Stimulated activated CD4-positive, alpha-beta T cell treated with anti-CD3 and anti-CD28 coated beads, Interleukin-1b, Interleukin-23, amount 100 ng/mL, for 4 hours (primary cell): ENCODE data around the gene STK32B.
"Not testable (repeated sequence)": the region's sequence is repeated elsewhere in the genome, so short reads cannot be mapped to it uniquely, and the experiment has no call there.

Experiments
- DNase-seq, 2 donors: peaks; one replicate each; pipeline ENCODE4 v3.0.0-alpha.2; 2020; ENCODE audit warnings: low read depth in 2 of 2

The STK32B gene

DNA sequence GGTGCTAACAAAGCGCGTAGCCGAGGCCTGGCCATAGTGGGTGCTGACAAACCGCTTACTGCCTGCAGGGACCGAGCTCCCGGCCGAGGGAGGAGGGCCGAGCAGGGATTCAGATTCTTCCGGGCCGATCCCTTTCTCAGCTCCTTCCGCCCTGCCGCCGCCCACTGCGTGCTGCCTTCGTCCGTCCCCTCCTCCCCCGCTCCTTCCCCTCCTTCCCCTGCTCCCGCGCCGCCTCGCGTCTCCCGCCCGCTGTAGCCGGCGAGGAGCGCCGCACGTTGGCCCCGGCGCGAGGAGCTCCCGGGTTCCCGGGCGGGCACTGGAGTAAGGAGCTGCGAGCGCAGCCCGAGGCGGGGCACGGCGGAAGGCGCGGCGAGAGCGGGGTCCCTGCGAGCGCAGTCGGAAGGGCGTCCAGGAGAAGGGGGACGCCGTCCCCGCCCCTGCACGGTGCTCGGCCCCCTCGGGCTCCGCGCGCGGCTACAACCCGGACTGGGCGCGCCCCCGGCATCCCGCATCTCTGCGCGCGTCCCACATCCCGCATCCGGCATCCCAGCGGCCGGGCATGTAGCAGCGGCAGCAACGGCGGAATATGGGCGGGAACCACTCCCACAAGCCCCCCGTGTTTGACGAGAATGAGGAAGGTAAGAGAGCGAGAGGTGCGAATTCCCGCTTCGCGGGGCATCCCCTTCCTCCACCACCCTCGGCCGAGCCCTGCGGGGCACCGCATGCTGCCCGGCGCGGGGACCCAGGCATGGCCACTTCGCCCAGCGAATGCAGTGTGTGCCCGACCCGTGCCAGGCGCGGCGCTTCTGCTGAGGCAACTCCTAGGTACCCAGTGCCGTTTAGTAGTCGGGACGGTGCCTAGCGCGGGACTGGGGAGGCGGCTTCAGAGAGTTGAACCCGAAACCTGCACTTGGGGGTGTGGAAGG lies at the start of gene STK32B:
TSS of gene STK32B (plus strand) at position 203 of the 926 bp plus-strand sequence.
- no peak for DNase-seq

DNA sequence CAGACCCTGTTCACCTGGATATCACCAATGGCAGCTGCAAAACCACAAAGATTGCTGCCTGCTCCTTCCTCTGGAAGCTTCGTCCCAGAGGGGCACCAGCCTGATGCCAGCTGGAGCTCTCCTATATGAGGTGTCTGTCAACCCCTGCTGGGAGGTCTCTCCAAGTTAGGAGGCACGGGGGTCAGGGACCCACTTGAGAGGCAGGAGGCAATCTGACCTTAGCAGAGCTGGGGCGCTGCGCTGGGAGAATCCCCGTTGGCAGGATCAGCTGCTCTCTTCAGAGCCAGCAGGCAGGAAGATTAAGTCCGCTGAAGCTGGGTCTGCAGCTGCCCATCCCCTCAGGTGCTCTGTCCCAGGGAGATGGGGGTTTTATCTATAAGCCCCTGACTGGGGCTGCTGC lies 49.6 kb upstream of the STK32B start:
- DNase-seq, result not testable (repeated sequence)

DNA sequence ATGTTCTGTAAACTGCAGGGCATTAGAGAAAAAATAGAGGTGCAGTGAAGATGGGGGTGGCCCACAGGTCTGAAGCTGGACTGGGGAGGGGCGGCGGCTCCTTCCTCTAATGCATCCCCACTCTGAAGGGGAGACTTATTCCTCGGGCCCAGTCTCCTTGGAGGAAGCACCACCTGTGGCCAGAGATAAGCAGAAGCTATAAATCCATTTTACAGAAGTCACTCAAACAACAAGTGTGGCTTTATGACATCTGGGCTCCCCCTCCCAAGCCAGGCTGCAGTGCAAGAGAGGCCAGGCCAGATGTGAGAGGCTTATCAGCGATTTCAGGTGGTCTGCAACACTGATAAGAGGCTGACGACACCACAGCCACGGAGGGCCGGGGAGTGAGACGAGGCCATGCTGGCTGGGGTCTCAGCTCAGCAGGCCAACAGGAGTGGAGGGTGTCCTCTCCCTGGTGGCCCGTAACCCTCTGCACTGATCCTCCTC lies 47.9 kb upstream of the STK32B start:
- no peak for DNase-seq

DNA sequence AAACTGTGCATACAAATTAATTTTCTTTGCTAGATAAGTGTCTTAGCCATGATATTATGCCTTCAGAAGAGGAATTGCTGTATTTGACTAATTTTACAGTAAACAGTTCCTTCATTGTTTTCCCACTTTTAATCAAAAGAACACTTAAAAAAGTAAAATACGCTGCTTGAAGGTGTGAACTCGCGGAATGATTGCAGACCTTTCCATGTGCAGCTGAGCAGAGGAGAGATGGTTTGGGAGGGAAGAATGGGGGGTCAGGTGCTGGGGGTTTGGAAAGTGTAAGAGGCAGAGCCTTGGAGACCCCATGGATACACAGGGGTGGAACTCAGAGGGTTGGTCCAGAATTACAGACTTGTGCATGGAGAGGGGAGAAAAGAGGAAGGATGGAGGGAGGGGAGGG lies 47.4 kb upstream of the STK32B start:
- no peak for DNase-seq

DNA sequence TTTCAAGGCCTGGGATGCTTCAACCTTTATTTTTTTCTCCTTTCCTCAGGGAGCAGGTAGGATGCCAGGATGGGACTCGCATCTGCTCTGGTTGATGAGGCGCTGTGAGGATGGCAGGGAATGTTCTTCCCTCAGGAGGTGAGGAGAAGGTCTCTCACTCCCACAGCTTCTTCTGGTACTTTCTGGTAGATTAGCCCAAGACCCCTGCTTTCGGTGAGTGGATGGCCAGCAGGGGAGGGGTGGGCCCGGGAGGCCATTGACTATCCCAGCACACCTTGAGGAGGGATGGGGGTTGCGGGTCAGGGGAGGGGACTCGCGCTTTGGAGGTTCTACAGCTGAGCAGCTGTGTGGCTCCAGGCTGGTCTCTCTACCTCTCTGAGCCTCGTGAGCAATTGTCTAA lies 46.8 kb upstream of the STK32B start:
- DNase-seq, result no peak

DNA sequence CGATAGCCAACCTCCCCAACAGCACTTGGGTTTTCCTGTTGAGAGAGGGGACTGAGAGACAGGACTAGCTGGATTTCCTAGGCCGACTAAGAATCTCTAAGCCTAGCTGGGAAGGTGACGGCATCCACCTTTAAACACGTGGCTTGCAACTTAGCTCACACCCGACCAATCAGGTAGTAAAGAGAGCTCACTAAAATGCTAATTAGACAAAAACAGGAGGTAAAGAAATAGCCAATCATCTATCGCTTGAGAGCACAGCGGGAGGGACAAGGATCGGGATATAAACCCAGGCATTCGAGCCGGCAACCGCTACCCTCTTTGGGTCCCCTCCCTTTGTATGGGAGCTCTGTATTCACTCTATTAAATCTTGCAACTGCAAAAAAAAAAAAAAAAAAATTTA lies 44.3 kb upstream of the STK32B start:
- DNase-seq, result not testable (repeated sequence)

DNA sequence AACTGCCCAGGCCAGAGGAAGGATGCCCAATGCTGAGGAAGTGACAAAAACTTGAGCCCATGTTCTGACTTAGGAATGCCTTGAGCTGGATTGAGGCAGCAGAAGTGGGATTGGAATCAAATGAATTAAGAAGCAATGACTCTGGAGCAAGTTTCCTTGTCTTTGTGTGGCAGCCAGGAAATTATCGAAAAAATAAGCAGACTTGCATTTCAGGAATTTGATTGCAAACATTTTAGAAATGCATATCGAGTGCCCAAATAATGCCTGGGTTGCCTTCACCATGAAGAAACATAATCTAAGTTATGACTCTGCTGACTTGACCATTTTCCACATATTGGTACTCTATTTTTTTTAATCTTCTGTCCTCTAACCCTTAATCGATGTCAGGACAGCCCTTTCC lies 41.5 kb upstream of the STK32B start:
- no peak for DNase-seq

DNA sequence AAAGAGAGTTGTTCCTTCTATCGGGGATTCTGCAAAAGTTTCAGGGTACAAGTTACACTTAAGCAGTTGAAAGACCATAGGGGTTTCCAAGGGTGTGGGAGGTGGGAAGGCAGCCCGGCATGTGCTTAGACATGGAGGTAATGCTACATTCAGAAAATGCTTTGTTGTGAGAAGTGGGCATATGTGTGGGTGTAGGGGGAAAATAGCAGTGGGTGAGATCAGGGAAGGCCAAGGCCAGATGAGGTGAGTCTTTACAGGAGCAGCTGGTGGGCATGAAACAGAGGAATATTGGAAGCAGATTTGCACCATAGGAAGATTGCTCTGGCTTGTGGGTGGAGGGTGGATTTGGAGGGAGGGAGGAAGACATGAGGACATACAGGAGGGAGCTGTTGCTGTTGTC lies 40.3 kb upstream of the STK32B start:
- DNase-seq, result no peak

DNA sequence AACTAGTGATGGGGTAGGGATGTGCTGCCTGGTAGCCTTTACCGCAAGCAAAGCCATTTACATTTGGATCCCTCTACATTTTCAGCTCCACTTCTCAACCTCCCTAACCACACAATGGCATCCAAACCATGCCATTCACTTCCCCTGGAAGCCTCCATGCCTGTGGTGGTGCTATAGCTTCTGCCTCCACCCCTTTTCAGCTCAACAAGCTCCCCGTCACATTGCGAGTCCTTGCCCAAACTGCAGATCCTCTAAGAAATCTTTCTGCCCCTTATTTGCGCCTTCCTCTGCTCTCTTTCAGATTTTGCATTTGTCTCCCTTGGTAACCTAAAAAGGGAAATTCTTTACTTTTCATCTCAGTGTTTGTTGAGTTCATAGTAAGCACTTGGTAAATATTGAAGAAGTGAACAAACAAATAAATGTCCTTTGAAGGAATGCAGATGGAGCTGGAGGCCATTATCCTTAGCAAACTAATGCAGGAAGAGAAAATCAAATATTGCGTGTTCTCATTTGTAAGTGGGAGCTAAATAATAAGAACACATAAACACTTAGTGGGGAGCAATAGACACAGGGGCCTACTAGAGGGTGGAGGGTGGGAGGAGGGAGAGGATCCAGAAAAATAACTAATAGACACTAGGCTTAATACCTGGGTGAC lies 38.9 kb upstream of the STK32B start:
- no peak for DNase-seq

DNA sequence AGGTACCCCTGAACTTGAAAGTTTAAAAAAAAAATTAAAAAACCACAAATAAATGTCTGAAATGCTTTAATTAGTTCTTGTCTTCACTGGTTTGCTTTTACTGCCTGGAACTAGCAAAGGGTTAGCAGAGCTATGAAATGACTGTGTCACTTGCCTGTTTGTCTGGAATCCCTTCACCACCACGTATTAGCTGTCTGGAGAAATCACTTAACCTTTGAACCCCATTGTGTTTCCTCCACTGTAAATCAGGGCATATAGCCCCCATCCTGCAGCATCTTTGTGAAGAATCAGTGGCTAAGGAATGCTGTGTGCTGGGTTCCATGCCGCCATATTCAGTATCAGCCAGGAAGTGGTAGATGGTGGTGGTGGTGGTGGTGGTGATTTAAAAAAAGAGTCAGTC lies 38.3 kb upstream of the STK32B start:
- DNase-seq, result no peak

DNA sequence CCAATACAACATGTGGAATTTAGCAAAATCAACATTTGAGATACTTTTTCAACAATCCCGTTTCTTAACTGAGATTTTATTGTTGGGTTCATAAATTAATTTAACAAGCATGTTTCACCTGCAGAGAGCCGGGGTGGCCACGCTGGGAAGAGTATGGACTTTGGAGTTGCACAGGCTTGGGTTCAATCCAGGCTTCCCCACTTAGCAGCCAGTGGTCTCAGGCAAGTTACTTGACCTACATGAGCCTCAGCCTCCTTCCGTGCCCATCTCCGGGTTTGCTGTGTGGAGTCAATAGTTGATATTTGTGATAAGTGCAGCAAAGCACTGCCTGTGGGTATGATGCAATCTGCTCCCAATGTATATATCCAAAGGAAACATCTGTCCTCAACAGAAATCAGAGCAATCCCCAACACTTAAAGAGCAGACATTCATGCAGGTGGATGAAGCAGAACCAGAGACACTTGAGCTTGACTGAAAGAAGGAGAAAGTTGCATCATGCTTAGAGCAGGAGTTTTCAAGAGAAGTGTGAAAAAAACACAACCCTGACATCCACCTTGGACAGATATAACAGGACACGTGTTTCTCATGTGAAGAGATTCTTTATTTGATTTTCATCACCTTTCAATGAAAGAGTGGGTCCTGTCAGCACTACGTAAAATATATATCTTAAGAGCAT lies 37.1 kb upstream of the STK32B start:
- DNase-seq, result no peak

DNA sequence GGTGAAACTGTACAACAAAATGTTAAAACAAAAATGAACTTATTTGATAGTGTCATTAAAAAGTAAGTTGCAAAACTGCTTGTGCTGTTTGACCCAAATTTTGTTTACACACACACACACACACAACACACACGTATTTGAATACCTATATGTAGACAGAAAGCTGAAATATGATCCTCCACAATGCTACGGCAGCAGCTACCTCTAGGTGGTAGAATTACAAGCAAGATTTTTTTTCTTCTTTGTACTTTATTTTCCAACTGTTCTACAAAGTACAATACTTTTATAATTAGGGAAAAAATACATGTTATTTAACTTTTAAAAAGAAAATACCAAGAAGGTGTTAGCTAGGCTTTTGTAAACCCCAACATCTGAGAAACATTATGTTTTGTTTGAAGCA lies 33.2 kb upstream of the STK32B start:
- DNase-seq, result no peak

DNA sequence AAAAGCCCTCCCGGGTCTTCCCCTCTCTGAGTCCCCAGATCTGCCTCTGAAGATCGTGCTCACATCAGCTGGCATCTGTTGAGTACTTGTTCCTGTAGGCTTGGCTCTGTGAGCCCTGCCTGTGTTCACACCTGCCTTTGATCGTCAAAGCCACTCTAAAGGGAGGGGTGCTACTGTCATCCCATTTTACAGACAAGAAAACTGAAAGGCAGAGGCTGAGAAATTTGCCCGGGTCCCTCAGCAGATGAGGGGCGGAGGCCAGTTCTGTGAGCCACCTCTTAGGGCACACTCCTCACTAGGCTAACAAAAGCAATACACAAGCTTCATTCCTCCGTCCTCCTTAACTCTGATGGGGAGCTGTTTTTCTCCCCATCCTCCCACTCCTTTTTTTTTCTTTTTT lies 32.7 kb upstream of the STK32B start:
- no peak for DNase-seq

DNA sequence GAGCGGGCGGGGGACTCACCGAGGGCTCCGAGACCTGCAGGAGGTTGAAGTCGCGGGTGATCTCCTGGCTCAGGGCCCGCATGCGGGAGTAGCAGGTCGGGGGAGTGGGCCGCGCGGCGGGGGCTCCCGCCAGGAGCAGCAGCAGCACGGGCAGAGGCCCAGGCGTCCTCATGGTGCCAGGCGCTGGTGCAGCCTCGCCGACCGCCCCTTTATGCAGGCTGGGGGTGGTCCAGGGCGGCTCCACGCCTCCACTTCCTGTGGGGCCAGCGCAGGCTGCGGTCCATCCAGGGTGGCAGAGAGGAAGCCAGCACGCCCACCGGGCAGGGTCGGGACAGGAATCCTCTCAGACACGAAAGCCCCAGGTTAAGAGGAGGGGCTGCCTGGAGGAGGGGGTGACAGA lies 32.0 kb upstream of the STK32B start, which contains the start of gene CYTL1:
TSS of gene CYTL1 (minus strand) at position 185 of the 400 bp plus-strand sequence. CDS start at position 172, 13 bp downstream.
- no peak for DNase-seq

DNA sequence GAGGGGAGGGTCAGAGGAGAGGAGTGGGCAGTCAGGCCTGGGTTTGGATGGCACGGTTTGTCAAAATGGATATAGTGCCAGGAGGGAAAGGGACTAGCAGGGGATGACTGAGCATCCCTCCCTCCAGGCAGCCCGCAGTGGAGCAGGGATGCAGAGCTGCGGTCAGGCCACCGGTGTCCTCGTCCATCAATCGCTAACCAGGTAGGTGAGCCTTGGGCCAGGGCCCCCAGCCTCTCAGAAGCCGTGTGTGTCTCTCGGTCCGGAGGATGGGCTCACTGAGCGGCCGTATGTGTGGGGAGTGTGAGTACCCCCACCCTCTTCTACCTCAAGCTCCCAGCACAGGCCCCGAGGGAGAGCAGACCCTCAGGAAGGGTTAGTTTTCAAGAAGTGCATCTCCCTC lies 31.5 kb upstream of the STK32B start:
- DNase-seq, result no peak

DNA sequence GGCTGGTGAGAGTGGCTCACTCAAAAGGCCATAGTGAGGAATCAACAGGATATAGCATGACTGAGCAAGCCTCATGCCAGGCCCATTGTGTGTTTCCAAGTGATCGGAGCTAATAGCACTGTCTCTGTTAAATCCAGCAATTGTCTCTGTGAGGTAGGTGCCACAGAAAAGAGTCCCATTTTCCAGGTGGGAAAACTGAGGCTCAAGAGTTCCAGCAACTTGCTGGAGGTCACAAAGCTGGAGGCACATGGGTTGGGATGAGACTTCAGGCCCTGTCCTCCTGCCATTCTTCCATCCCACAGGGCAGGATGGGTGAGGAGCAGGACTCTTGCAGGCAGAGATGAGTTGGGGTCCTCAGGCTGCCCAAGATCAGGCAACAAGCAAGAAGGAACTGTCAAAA lies 30.9 kb upstream of the STK32B start:
- DNase-seq, result no peak

DNA sequence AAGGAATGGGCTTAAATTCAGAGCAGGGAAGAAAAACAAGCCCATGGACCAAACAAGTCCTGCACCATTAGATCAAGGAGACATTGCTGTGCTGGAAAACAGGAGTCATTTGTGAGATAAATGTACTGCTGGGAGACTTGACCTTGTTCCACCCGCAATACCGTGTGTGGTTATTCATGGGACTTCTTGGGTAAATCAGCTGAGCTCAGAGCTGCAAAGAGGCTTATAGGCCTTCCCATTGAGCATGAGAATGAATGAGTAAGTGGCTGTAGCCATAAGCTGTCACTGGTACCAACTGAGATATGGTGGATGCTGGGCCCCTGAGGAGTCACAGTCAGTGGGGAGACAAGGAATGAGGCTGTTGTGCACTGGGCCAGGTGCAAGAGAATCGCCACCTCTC lies 29.7 kb upstream of the STK32B start:
- no peak for DNase-seq

DNA sequence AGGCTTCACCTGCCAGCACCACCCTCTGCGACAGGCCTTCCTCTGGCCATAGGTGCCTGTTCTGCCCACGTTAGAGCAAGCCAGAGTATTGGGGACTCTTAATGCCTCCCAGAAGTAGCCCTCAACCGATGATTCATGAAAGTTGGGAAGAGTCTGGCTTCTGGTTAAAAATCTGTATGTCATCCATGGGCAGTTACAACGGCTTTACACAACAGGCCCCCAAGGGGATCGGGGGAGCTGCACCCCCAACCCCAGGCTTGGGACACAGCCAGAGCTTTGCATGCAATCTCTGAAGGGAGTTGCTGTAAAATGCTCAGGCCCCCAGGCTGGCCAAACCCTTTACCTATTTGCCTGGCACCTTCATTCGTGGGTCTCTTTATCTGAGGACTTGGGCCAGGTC lies 26.6 kb upstream of the STK32B start:
- DNase-seq, result no peak

DNA sequence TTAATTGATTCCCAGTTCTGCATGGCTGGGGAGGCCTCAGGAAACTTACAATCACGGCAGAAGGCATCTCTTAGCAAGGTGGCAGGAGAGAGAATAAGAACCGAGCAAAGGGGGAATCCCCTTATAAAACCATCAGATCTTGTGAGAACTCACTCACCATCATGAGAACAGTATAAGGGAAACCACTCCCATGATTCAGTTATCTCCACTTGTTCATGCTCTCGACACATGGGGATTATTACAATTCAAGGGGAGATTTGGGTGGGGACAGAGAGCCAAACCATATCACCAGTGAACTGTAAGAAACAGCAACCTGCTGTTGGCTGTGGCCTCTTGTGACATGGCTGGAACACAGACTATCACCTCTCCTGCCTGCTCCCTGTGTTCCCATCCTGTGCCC lies 24.9 kb upstream of the STK32B start:
- DNase-seq, result no peak

DNA sequence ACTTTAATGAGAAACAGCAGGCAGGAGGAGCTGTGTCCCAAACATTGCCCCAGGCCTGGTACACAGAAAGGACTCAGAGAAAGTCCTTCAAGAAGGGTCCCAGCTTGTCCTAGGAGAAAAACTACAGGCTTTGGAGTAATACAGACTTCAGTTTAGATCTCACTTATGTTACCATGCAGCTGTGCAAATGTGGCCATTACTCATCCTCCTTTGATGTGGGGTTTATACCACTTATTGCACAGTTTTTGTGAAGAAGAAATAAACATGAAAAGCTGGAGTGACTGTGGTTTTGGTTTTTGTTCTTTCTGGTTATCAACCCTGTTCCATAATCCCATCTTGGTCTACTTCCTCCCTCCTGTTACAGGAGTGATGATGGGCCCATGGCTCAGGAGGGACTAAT lies 23.9 kb upstream of the STK32B start:
- no peak for DNase-seq

DNA sequence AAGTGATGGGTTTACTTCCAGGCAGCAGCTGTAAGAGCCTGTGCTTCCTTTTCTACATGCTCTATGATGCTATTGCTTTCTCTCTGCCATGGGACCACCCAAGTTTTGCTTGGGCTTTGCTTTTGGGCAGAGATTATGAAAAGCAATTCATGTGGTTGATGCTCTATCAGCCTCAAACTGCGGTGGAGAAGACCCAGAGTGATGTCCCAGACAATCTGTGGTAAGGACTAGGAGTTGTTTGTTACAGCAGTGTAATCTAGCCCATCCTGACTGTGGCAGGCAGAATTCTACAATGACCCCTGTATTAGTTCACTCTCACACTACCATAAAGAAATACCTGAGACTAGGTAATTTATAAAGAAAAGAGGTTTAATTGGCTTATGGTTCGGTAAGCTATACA lies 22.8 kb upstream of the STK32B start:
- no peak for DNase-seq

DNA sequence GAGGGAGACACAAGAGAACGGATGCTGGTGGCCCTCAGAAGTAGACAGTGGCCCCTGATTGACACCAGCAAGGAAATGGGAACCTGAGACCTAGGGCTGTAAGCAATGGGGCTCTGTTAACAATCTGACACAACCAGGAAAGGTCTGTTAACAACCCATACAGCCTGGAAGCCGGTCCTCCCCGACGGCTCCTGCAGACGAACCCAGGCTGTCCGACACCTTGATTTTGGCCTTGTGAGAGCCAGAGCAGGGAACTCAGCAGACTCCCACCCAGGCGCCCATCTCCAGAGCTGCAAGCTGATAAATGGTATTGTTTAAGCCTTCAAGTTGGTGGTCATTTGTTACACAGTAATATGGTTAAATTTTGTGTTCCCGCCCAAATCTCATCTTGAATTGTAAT lies 21.8 kb upstream of the STK32B start:
- DNase-seq, result no peak

DNA sequence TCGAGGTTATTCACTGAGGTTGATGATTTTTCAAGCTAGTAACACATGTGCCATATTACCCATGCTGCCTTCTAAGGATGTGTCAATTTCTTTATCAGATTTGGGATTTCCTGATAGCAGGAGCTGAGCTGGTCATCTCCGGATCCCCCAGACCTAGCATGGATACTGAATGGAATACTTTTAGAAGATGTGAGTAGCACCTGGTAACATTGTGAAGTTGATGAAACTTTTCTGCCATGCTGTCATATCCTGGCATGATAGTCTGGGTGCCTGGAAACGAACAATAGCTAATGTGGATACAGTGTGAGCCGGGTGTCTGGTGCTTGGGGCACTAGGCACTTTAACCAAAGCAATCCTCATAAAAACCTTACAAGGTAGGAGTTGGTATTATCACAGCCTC lies 21.1 kb upstream of the STK32B start:
- DNase-seq, result no peak
